ENCODE results near the gene TBC1D13. TPM values are rescaled to one million over a fixed set of nuclear protein-coding genes. Genes with fewer than 3 reads are reported as not detected.

TBC1D13 gene
- total RNA-seq, 1 donor from 2014 or later = 19.8 TPM

- Histone ChIP-seq H3K27ac (no peak overlapping the region), H3K4me1 (no peaks in the 10 kb centered on the region), H3K9me3 (no peaks in the 10 kb centered on the region), H3K4me3 (no peak overlapping the region), H3K27me3 (no peaks in the 10 kb centered on the region), H3K36me3 (peaks cover 28 to 41% of the 10 kb centered on the region in 2 donors)
- TF ChIP-seq CTCF (IDR thresholded peaks at IDR 0.05) = no peak
- no peak for DNase-seq (ENCODE audit: low spot score in 2 of 2)
- intact Hi-C loops (cut with DNase I) = no loop called here
Observed at GRCh38 chr9:128809831-128810230, 22.8 kb downstream of the TBC1D13 start.

- H3K9me3 ChIP-seq = no peaks in the 10 kb centered on the region
- no peak overlapping the region for H3K4me3 ChIP-seq
- peaks cover 21 to 30% of the 10 kb centered on the region in 2 donors for H3K36me3 ChIP-seq
- no peak overlapping the region for H3K27ac ChIP-seq
- no peak for TF ChIP-seq CTCF (IDR thresholded peaks at IDR 0.05)
- no peak for DNase-seq (ENCODE audit: low spot score in 2 of 2)
- intact Hi-C loops (cut with DNase I) = no loop called here
- no peaks in the 10 kb centered on the region for H3K27me3 ChIP-seq
- no peaks in the 10 kb centered on the region for H3K4me1 ChIP-seq
Observed at GRCh38 chr9:128810873-128811272, 23.8 kb downstream of the TBC1D13 start.

- H3K27me3 ChIP-seq = no peaks in the 10 kb centered on the region
- peak; percentile 94 to 99 (median 98) for TF ChIP-seq CTCF (IDR thresholded peaks at IDR 0.05)
- DNase-seq (ENCODE audit: low spot score in 2 of 2) = peak; percentile 91 to 99
- peaks cover 3 to 6% of the 10 kb centered on the region in 2 donors for H3K4me1 ChIP-seq
- peaks cover 18 to 20% of the 10 kb centered on the region in 2 donors for H3K36me3 ChIP-seq
- intact Hi-C loops (cut with DNase I) = loop anchor here (1.0 to 2.0 kb wide), 2 partner anchors 11 to 31 kb away; partner anchors contain the start of genes SPOUT1 and TBC1D13
- no peaks in the 10 kb centered on the region for H3K9me3 ChIP-seq
- peak within 1 kb of the TSS; percentile 48 to 97 for H3K4me3 ChIP-seq
- H3K27ac ChIP-seq = peak within 1 kb of the TSS; percentile 80 to 84
Observed at GRCh38 chr9:128818099-128818838, 31.2 kb downstream of the TBC1D13 start, which contains the start of gene ENDOG. Gene ENDOG (plus strand): TSS chr9:128818500. CDS start chr9:128818685, 185 bp downstream.

GRCh38 chr9:128818839-128819715 lies 32.0 kb downstream of the TBC1D13 start:
- intact Hi-C loops (cut with DNase I) = loop anchor here (1.0 to 2.0 kb wide), 2 partner anchors 10 to 32 kb away; partner anchors contain the start of genes SPOUT1 and TBC1D13
- H3K4me1 ChIP-seq = peaks cover 3 to 6% of the 10 kb centered on the region in 2 donors
- no peaks in the 10 kb centered on the region for H3K27me3 ChIP-seq
- peaks cover 22 to 29% of the 10 kb centered on the region in 2 donors for H3K36me3 ChIP-seq
- H3K4me3 ChIP-seq = peak overlapping the region; percentile 48 to 97
- peak overlapping the region; percentile 80 to 84 for H3K27ac ChIP-seq
- no peak for DNase-seq (ENCODE audit: low spot score in 2 of 2)
- H3K9me3 ChIP-seq = no peaks in the 10 kb centered on the region
- TF ChIP-seq CTCF (IDR thresholded peaks at IDR 0.05) = no peak

Data from ascending aorta (tissue), 2 donors.